Measurements from ENCODE around the gene RALB.
"Not testable (repeated sequence)": the region's sequence is repeated elsewhere in the genome, so short reads cannot be mapped to it uniquely, and the experiment has no call there.

Gene RALB

GRCh38 chr2:120224735-120225548 is 27.7 kb upstream of the RALB start:
- DNase-seq: no peak

- no peak for DNase-seq
Observed at GRCh38 chr2:120225549-120226065, 27.0 kb upstream of the RALB start.

GRCh38 chr2:120226316-120226715 is 26.3 kb upstream of the RALB start:
- no peak for DNase-seq

- no peak for DNase-seq
Observed at GRCh38 chr2:120227111-120227991, 25.3 kb upstream of the RALB start.

- no peak for DNase-seq
Observed at GRCh38 chr2:120228503-120228902, 24.1 kb upstream of the RALB start.

- no peak for DNase-seq
Observed at GRCh38 chr2:120229341-120229740, 23.3 kb upstream of the RALB start.

GRCh38 chr2:120230515-120231471 is 21.9 kb upstream of the RALB start:
- no peak for DNase-seq

- no peak for DNase-seq
Observed at GRCh38 chr2:120231564-120231973, 21.1 kb upstream of the RALB start.

GRCh38 chr2:120231974-120232635 is 20.5 kb upstream of the RALB start:
- DNase-seq: no peak

- DNase-seq: no peak
Observed at GRCh38 chr2:120233292-120233691, 19.4 kb upstream of the RALB start.

- not testable (repeated sequence) for DNase-seq
Observed at GRCh38 chr2:120235158-120235557, 17.5 kb upstream of the RALB start.

- no peak for DNase-seq
Observed at GRCh38 chr2:120235681-120236080, 17.0 kb upstream of the RALB start.

- no peak for DNase-seq
Observed at GRCh38 chr2:120236316-120236715, 16.3 kb upstream of the RALB start.

GRCh38 chr2:120236791-120237190 is 15.9 kb upstream of the RALB start:
- no peak for DNase-seq

GRCh38 chr2:120237491-120237902 is 15.2 kb upstream of the RALB start:
- no peak for DNase-seq

GRCh38 chr2:120238728-120239487 is 13.7 kb upstream of the RALB start:
- no peak for DNase-seq

- DNase-seq: no peak
Observed at GRCh38 chr2:120239488-120240287, 13.0 kb upstream of the RALB start.

GRCh38 chr2:120240901-120241429 is 11.7 kb upstream of the RALB start:
- no peak for DNase-seq

GRCh38 chr2:120241684-120242083 is 11.0 kb upstream of the RALB start:
- no peak for DNase-seq

- DNase-seq: no peak
Observed at GRCh38 chr2:120243211-120243610, 9.4 kb upstream of the RALB start.
